ENCODE results near the gene MAD2L1. TPM values are rescaled to one million over a fixed set of nuclear protein-coding genes. Genes with fewer than 3 reads are reported as not detected.

MAD2L1 gene
- total RNA-seq, 1 donor from 2014 or later, result 9.0 TPM

- no peak for FAIRE-seq
Observed at GRCh38 chr4:120109406-120109805, 42.8 kb upstream of the MAD2L1 start.

GRCh38 chr4:120105472-120105871 lies 38.8 kb upstream of the MAD2L1 start:
- H3K27ac Mint-ChIP-seq (ENCODE audit: unreplicated experiment), result no peak overlapping the region
- Histone ChIP-seq H3K27me3 (ENCODE audit: insufficient read depth, low read length) (no peaks in the 10 kb centered on the region), H3K4me1 (ENCODE audit: insufficient read depth, low read length) (no peaks in the 10 kb centered on the region), H3K4me3 (ENCODE audit: insufficient read depth, low read depth, low read length) (no peak overlapping the region), H3K4me2 (ENCODE audit: low read length) (no peak overlapping the region), H3K36me3 (ENCODE audit: insufficient read depth, low read length) (no peaks in the 10 kb centered on the region), H3K9ac (ENCODE audit: low read length) (no peak overlapping the region), H2AFZ (ENCODE audit: low read depth, low read length) (no peak overlapping the region), H3K79me2 (ENCODE audit: insufficient read depth, low read length) (no peaks in the 10 kb centered on the region), H3K27ac (ENCODE audit: low read depth, low read length) (no peak overlapping the region), H4K20me1 (ENCODE audit: insufficient read depth, low read length) (no peaks in the 10 kb centered on the region), H3K9me3 (ENCODE audit: insufficient read depth, low read depth, low read length) (no peaks in the 10 kb centered on the region)
- H3K9me3 Mint-ChIP-seq (ENCODE audit: unreplicated experiment), result no peaks in the 10 kb centered on the region
- DNase-seq (ENCODE audit: low read depth) (no peak), FAIRE-seq (no peak)
- no peak for TF ChIP-seq CTCF (IDR thresholded peaks at IDR 0.05; ENCODE audit: insufficient read depth, low read depth, low read length)
- no peak for TF ChIP-seq EZH2 (IDR thresholded peaks at IDR 0.05; ENCODE audit: insufficient read depth, low read length)
- H3K36me3 Mint-ChIP-seq (ENCODE audit: low read depth, unreplicated experiment), result no peaks in the 10 kb centered on the region
- no peaks in the 10 kb centered on the region for H3K27me3 Mint-ChIP-seq (ENCODE audit: low read depth, unreplicated experiment)
- H3K4me1 Mint-ChIP-seq (ENCODE audit: low read depth, unreplicated experiment), result no peaks in the 10 kb centered on the region
- H3K4me3 Mint-ChIP-seq (ENCODE audit: unreplicated experiment), result no peak overlapping the region

More at GRCh38 chr4:120109406-120109805, 42.8 kb upstream of the MAD2L1 start:
- Histone ChIP-seq H2AFZ (ENCODE audit: low read depth, low read length) (no peak overlapping the region), H3K4me3 (ENCODE audit: insufficient read depth, low read depth, low read length) (no peak overlapping the region), H3K4me1 (ENCODE audit: insufficient read depth, low read length) (no peaks in the 10 kb centered on the region), H3K36me3 (ENCODE audit: insufficient read depth, low read length) (no peaks in the 10 kb centered on the region), H3K27me3 (ENCODE audit: insufficient read depth, low read length) (no peaks in the 10 kb centered on the region), H3K27ac (ENCODE audit: low read depth, low read length) (no peak overlapping the region), H3K4me2 (ENCODE audit: low read length) (no peak overlapping the region), H3K9me3 (ENCODE audit: insufficient read depth, low read depth, low read length) (no peaks in the 10 kb centered on the region), H3K9ac (ENCODE audit: low read length) (no peak overlapping the region), H3K79me2 (ENCODE audit: insufficient read depth, low read length) (no peaks in the 10 kb centered on the region), H4K20me1 (ENCODE audit: insufficient read depth, low read length) (no peaks in the 10 kb centered on the region)
- Mint-ChIP-seq H3K9me3 (ENCODE audit: unreplicated experiment) (no peaks in the 10 kb centered on the region), H3K27me3 (ENCODE audit: low read depth, unreplicated experiment) (no peaks in the 10 kb centered on the region), H3K36me3 (ENCODE audit: low read depth, unreplicated experiment) (no peaks in the 10 kb centered on the region), H3K4me3 (ENCODE audit: unreplicated experiment) (no peak overlapping the region), H3K4me1 (ENCODE audit: low read depth, unreplicated experiment) (no peaks in the 10 kb centered on the region), H3K27ac (ENCODE audit: unreplicated experiment) (no peak overlapping the region)
- no peak for DNase-seq (ENCODE audit: low read depth)
- TF ChIP-seq EZH2 (IDR thresholded peaks at IDR 0.05; ENCODE audit: insufficient read depth, low read length), result no peak
- no peak for TF ChIP-seq CTCF (IDR thresholded peaks at IDR 0.05; ENCODE audit: insufficient read depth, low read depth, low read length)

GRCh38 chr4:120096508-120097297 lies 30.1 kb upstream of the MAD2L1 start:
- Histone ChIP-seq H3K36me3 (ENCODE audit: insufficient read depth, low read length) (no peaks in the 10 kb centered on the region), H3K9me3 (ENCODE audit: insufficient read depth, low read depth, low read length) (no peaks in the 10 kb centered on the region), H2AFZ (ENCODE audit: low read depth, low read length) (no peak overlapping the region), H4K20me1 (ENCODE audit: insufficient read depth, low read length) (no peaks in the 10 kb centered on the region), H3K9ac (ENCODE audit: low read length) (no peak overlapping the region), H3K4me3 (ENCODE audit: insufficient read depth, low read depth, low read length) (no peak overlapping the region), H3K4me2 (ENCODE audit: low read length) (no peak overlapping the region), H3K4me1 (ENCODE audit: insufficient read depth, low read length) (no peaks in the 10 kb centered on the region), H3K79me2 (ENCODE audit: insufficient read depth, low read length) (no peaks in the 10 kb centered on the region), H3K27me3 (ENCODE audit: insufficient read depth, low read length) (no peaks in the 10 kb centered on the region), H3K27ac (ENCODE audit: low read depth, low read length) (no peak overlapping the region)
- Mint-ChIP-seq H3K27ac (ENCODE audit: unreplicated experiment) (no peak overlapping the region), H3K27me3 (ENCODE audit: low read depth, unreplicated experiment) (no peaks in the 10 kb centered on the region), H3K4me1 (ENCODE audit: low read depth, unreplicated experiment) (no peaks in the 10 kb centered on the region), H3K36me3 (ENCODE audit: low read depth, unreplicated experiment) (no peaks in the 10 kb centered on the region), H3K9me3 (ENCODE audit: unreplicated experiment) (no peaks in the 10 kb centered on the region), H3K4me3 (ENCODE audit: unreplicated experiment) (no peak overlapping the region)
- DNase-seq (ENCODE audit: low read depth) (no peak), FAIRE-seq (no peak)
- TF ChIP-seq CTCF (IDR thresholded peaks at IDR 0.05; ENCODE audit: insufficient read depth, low read depth, low read length) (no peak), EZH2 (IDR thresholded peaks at IDR 0.05; ENCODE audit: insufficient read depth, low read length) (no peak)
